Measurements from ENCODE around the gene FAIM2.

DNA sequence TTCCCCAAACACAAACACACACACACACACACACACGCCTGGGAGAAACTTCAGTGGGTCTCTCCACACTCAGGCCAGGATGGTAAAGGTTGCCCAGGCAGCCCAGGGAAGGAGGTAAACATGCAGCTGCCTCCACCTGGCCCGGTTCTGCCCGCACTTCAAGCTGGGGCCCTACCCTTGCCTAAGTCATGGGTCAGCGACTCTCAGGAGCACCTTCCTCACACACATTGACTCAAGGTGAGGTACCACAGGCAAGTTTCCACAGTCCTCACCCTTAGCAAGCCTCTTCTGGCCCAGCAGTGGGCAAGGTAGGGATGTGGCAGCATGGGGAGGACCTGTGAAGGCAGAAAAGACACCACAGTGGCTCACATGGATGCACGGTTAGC is 14.1 kb upstream of the FAIM2 start:
- no peak for TF ChIP-seq CTCF (IDR thresholded peaks at IDR 0.05)
- TF ChIP-seq POLR2A (IDR thresholded peaks at IDR 0.05): no peak
